Neural progenitor cell (in vitro differentiated cells): Measurements from ENCODE around the gene PLGRKT.

Experiments used
- CTCF ChIP-seq: fragments of 200-600 bp; sonication (generic); IDR thresholded peaks from 2 replicates; pipeline ENCODE4 v1.5.1; 2017; ENCODE audit warnings: antibody characterized with exemption, mild to moderate bottlenecking
- EZH2 ChIP-seq: fragments of 200-600 bp; sonication (generic); IDR thresholded peaks from 2 replicates; pipeline ENCODE4 v1.6.1; 2017; ENCODE audit warnings: antibody characterized with exemption, mild to moderate bottlenecking, moderate library complexity
- EZH2phosphoT487 ChIP-seq: fragments of 200-600 bp; sonication (generic); IDR thresholded peaks from 2 replicates; pipeline ENCODE4 v1.6.1; 2017; ENCODE audit warnings: antibody characterized with exemption

- TF ChIP-seq CTCF (no peak), EZH2 (no peak), EZH2phosphoT487 (no peak)
Observed at GRCh38 chr9:5408596-5408995, 29.1 kb downstream of the PLGRKT start.
